H9 (cell line): ENCODE data around the gene F10. TPM values are rescaled to one million over a fixed set of nuclear protein-coding genes. Genes with fewer than 3 reads are reported as not detected.

ENCODE experiments used
- DNase-seq: peaks from one replicate; pipeline ENCODE4 v3.0.0-alpha.2; 2017
- H2AFZ ChIP-seq: one replicate; pipeline ENCODE4 v1.6.1; 2013; ENCODE audit warnings: mild to moderate bottlenecking, low read length, control low read depth, moderate library complexity
- H2AK5ac ChIP-seq: 2 replicates; pipeline ENCODE4 v1.6.1; 2013; ENCODE audit warnings: low read length, control low read depth, mixed read lengths; ENCODE audit not compliant: insufficient read length
- H2BK120ac ChIP-seq: one replicate; pipeline ENCODE4 v1.6.1; 2013; ENCODE audit warnings: low read depth, mild to moderate bottlenecking, low read length, control low read depth, inconsistent platforms; ENCODE audit not compliant: poor library complexity, severe bottlenecking
- H2BK12ac ChIP-seq: 2 replicates; pipeline ENCODE4 v1.6.1; 2013; ENCODE audit warnings: low read length, control low read depth, mixed read lengths, low read depth; ENCODE audit not compliant: insufficient read length
- H2BK15ac ChIP-seq: 2 replicates; pipeline ENCODE4 v1.6.1; 2013; ENCODE audit warnings: low read depth, low read length, control low read depth
- H2BK20ac ChIP-seq: one replicate; pipeline ENCODE4 v1.6.1; 2013; ENCODE audit warnings: low read depth, mild to moderate bottlenecking, low read length, control low read depth, inconsistent platforms; ENCODE audit not compliant: poor library complexity, severe bottlenecking
- H2BK5ac ChIP-seq: 2 replicates; pipeline ENCODE4 v1.6.1; 2013; ENCODE audit warnings: low read length, control low read depth, mixed read lengths; ENCODE audit not compliant: insufficient read length
- H3K14ac ChIP-seq: 2 replicates; pipeline ENCODE4 v1.6.1; 2013; ENCODE audit warnings: low read length, control low read depth; ENCODE audit not compliant: insufficient read depth
- H3K18ac ChIP-seq: 2 replicates; pipeline ENCODE4 v1.6.1; 2013; ENCODE audit warnings: low read depth, mild to moderate bottlenecking, mixed read lengths, low read length, control low read depth; ENCODE audit not compliant: insufficient read length
- H3K23ac ChIP-seq: 2 replicates; pipeline ENCODE4 v1.6.1; 2013; ENCODE audit warnings: low read length, control low read depth, mixed read lengths, low read depth; ENCODE audit not compliant: insufficient read length
- H3K23me2 ChIP-seq: 2 replicates; pipeline ENCODE4 v1.6.1; 2013; ENCODE audit warnings: low read depth, mild to moderate bottlenecking, mixed read lengths, low read length, control low read depth; ENCODE audit not compliant: insufficient read length, poor library complexity, severe bottlenecking
- H3K27ac ChIP-seq: 2 replicates; pipeline ENCODE4 v1.5.1; 2013; ENCODE audit warnings: low read length, control low read depth, mixed read lengths, low read depth; ENCODE audit not compliant: insufficient read length
- H3K27me3 ChIP-seq: 2 replicates; pipeline ENCODE4 v1.6.1; 2013; ENCODE audit warnings: low read length, control low read depth, inconsistent platforms; ENCODE audit not compliant: insufficient read depth
- H3K4ac ChIP-seq: 2 replicates; pipeline ENCODE4 v1.6.1; 2013; ENCODE audit warnings: low read depth, mild to moderate bottlenecking, control low read depth, inconsistent platforms, low read length, moderate library complexity
- H3K4me1 ChIP-seq: 2 replicates; pipeline ENCODE4 v1.6.1; 2013; ENCODE audit warnings: low read length, control low read depth, inconsistent platforms; ENCODE audit not compliant: insufficient read depth
- H3K4me2 ChIP-seq: 2 replicates; pipeline ENCODE4 v1.6.1; 2013; ENCODE audit warnings: low read length, control low read depth, mixed read lengths; ENCODE audit not compliant: insufficient read length, insufficient read depth
- H3K56ac ChIP-seq: 2 replicates; pipeline ENCODE4 v1.6.1; 2013; ENCODE audit warnings: low read depth, mild to moderate bottlenecking, mixed read lengths, low read length, control low read depth; ENCODE audit not compliant: insufficient read length
- H3K79me1 ChIP-seq: 2 replicates; pipeline ENCODE4 v1.6.1; 2013; ENCODE audit warnings: low read depth, mild to moderate bottlenecking, moderate library complexity, low read length, control low read depth, inconsistent platforms; ENCODE audit not compliant: insufficient read depth, poor library complexity, severe bottlenecking
- H3K79me2 ChIP-seq: 2 replicates; pipeline ENCODE4 v1.6.1; 2013; ENCODE audit warnings: low read length, control low read depth, inconsistent platforms; ENCODE audit not compliant: insufficient read depth
- H3K9ac ChIP-seq: 2 replicates; pipeline ENCODE4 v1.6.1; 2013; ENCODE audit warnings: low read length, control low read depth, mixed read lengths; ENCODE audit not compliant: insufficient read length; ENCODE audit errors: extremely low read depth
- H3K9me3 ChIP-seq: one replicate; pipeline ENCODE4 v1.6.1; 2013; ENCODE audit warnings: low read depth, low read length, inconsistent platforms; ENCODE audit not compliant: control insufficient read depth
- H3T11ph ChIP-seq: one replicate; pipeline ENCODE4 v1.6.1; 2013; ENCODE audit warnings: mild to moderate bottlenecking, low read length, control low read depth, inconsistent platforms
- H4K20me1 ChIP-seq: one replicate; pipeline ENCODE4 v1.6.1; 2013; ENCODE audit not compliant: control insufficient read depth, insufficient read length, insufficient read depth
- H4K5ac ChIP-seq: 2 replicates; pipeline ENCODE4 v1.6.1; 2013; ENCODE audit warnings: low read depth, mild to moderate bottlenecking, mixed read lengths, low read length, control low read depth; ENCODE audit not compliant: insufficient read length
- H4K8ac ChIP-seq: replicated peaks from 2 replicates; pipeline ENCODE4 v1.6.1; 2013; ENCODE audit warnings: low read length, control low read depth, mixed read lengths, low read depth; ENCODE audit not compliant: insufficient read length
- H4K91ac ChIP-seq: 2 replicates; pipeline ENCODE4 v1.6.1; 2013; ENCODE audit warnings: low read depth, mild to moderate bottlenecking, moderate library complexity, mixed read lengths, low read length, control low read depth; ENCODE audit not compliant: insufficient read length
- H3K27ac Mint-ChIP-seq, 3 experiments: 2 replicates in 2 of 3; 3 replicates in 1 of 3; pipeline ENCODE4 v1.8.0; 2020 to 2021; ENCODE audit warnings: mixed read lengths in 3 of 3, mild to moderate bottlenecking in 1 of 3, moderate library complexity in 1 of 3
- H3K27me3 Mint-ChIP-seq: 2 replicates; pipeline ENCODE4 v1.8.0; 2021; ENCODE audit warnings: low read depth, mild to moderate bottlenecking, moderate library complexity, mixed read lengths
- H3K36me3 Mint-ChIP-seq, 3 experiments: 2 replicates in 2 of 3; 3 replicates in 1 of 3; pipeline ENCODE4 v1.8.0; 2020 to 2021; ENCODE audit warnings: low read depth in 3 of 3, mixed read lengths in 3 of 3; ENCODE audit not compliant: insufficient read depth in 1 of 3
- H3K4me1 Mint-ChIP-seq, 2 experiments: 2 replicates each; pipeline ENCODE4 v1.8.0; 2020; ENCODE audit warnings: mixed read lengths in 2 of 2
- H3K4me3 Mint-ChIP-seq, 2 experiments: 2 replicates in 1 of 2; 3 replicates in 1 of 2; pipeline ENCODE4 v1.8.0; 2020 to 2021; ENCODE audit warnings: mild to moderate bottlenecking in 2 of 2, mixed read lengths in 2 of 2, moderate library complexity in 1 of 2
- H3K9me3 Mint-ChIP-seq, 2 experiments: 2 replicates in 1 of 2; 3 replicates in 1 of 2; pipeline ENCODE4 v1.8.0; 2020; ENCODE audit warnings: mild to moderate bottlenecking in 2 of 2, mixed read lengths in 2 of 2, moderate library complexity in 1 of 2
- WGBS: extraction: QIAGEN DNeasy Blood & Tissue Kit; methylation state at CpG from one replicate; pipeline ENCODE4 v1.1.7; 2013; ENCODE audit warnings: missing lambda C conversion rate, low lambda C conversion rate, mixed read lengths; ENCODE audit not compliant: insufficient read length; ENCODE audit errors: extremely low coverage; 5-methylcytosine and 5-hydroxymethylcytosine counted together
- total RNA-seq: library from RNA; stranded (reverse); gene quantifications from 2 replicates; pipeline ENCODE4 v1.2.1, GENCODE V29; 2021
- TF ChIP-seq, protein P1 (sequence below): fragments of 200-600 bp; sonication (generic); conservative IDR thresholded peaks from 3 replicates; pipeline ENCODE4 v1.8.0; 2021; ENCODE audit warnings: antibody characterized with exemption, mild to moderate bottlenecking

The F10 gene
- total RNA-seq, 1 experiment from 2014 or later: 1.7 TPM

DNA sequence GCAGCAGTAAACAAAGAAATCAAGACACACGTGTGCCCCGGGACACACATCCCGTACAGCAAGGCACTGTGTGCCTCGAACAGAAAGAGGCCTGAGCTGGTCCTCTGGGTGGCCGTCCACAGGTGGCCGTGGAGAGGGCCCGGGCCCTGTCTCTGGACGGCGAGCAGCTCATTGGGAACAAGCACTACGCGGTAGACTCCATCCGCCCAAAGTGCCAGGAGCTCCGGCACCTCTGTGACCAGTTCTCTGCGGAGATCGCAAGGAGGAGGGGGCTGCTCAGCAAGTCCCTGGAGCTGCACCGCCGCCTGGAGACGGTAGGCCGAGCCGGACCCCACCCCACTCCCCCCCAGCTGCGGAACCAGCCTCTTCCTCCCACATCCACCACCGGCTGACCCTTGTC lies 47.7 kb upstream of the F10 start:
- Histone ChIP-seq H4K91ac (no peak overlapping the region), H2AFZ (no peak overlapping the region), H4K20me1 (no peaks in the 10 kb centered on the region), H3K23me2 (no peaks in the 10 kb centered on the region), H3K79me2 (no peaks in the 10 kb centered on the region), H3K4me1 (no peaks in the 10 kb centered on the region; the same call in 1 of the 2 replicates), H3K27ac (no peak overlapping the region), H3K23ac (no peak overlapping the region), H3K27me3 (no peaks in the 10 kb centered on the region), H3K79me1 (no peaks in the 10 kb centered on the region), H3K14ac (no peak overlapping the region), H3K56ac (no peak overlapping the region), H4K8ac (no peak overlapping the region), H2AK5ac (no peak overlapping the region), H2BK15ac (no peak overlapping the region; the same call in 1 of the 2 replicates), H4K5ac (no peak overlapping the region), H3K4me2 (no peak overlapping the region), H3K9me3 (no peaks in the 10 kb centered on the region), H3K9ac (no peak overlapping the region), H3K18ac (no peak overlapping the region), H2BK12ac (no peak overlapping the region), H3K4ac (no peak overlapping the region), H2BK20ac (no peak overlapping the region), H3T11ph (no peak overlapping the region), H2BK5ac (no peak overlapping the region), H2BK120ac (no peak overlapping the region)
- TF ChIP-seq, protein P1, sequence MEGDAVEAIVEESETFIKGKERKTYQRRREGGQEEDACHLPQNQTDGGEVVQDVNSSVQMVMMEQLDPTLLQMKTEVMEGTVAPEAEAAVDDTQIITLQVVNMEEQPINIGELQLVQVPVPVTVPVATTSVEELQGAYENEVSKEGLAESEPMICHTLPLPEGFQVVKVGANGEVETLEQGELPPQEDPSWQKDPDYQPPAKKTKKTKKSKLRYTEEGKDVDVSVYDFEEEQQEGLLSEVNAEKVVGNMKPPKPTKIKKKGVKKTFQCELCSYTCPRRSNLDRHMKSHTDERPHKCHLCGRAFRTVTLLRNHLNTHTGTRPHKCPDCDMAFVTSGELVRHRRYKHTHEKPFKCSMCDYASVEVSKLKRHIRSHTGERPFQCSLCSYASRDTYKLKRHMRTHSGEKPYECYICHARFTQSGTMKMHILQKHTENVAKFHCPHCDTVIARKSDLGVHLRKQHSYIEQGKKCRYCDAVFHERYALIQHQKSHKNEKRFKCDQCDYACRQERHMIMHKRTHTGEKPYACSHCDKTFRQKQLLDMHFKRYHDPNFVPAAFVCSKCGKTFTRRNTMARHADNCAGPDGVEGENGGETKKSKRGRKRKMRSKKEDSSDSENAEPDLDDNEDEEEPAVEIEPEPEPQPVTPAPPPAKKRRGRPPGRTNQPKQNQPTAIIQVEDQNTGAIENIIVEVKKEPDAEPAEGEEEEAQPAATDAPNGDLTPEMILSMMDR: no peak
- Mint-ChIP-seq H3K4me1 (peaks cover 6% of the 10 kb centered on the region in 2 experiments), H3K27me3 (no peaks in the 10 kb centered on the region), H3K4me3 (no peak overlapping the region), H3K9me3 (peaks cover 0 to 4% of the 10 kb centered on the region in 2 experiments; a peak in 2 of 5 replicates), H3K36me3 (peaks cover 10 to 15% (median 13%) of the 10 kb centered on the region in 3 experiments; a peak in 5 of 7 replicates), H3K27ac (no peak overlapping the region)
- no CpG with 5 or more reads among the region's 22 CpGs for WGBS
- DNase-seq: no peak
